ENCODE measurements around the gene ADSS1.

ADSS1 gene

GRCh38 chr14:104776961-104777807 is 53.2 kb downstream of the ADSS1 start:
- TF ChIP-seq POLR2AphosphoS5 (IDR thresholded peaks at IDR 0.05; ENCODE audit: low read depth, low read length) (no peak), POLR2A (IDR thresholded peaks at IDR 0.05; ENCODE audit: low read depth, low read length) (no peak), SPI1 (IDR thresholded peaks at IDR 0.05; ENCODE audit: low read depth, low read length) (no peak)
- FAIRE-seq (no peak), DNase-seq (ENCODE audit: insufficient read length, low spot score) (no peak)

DNA sequence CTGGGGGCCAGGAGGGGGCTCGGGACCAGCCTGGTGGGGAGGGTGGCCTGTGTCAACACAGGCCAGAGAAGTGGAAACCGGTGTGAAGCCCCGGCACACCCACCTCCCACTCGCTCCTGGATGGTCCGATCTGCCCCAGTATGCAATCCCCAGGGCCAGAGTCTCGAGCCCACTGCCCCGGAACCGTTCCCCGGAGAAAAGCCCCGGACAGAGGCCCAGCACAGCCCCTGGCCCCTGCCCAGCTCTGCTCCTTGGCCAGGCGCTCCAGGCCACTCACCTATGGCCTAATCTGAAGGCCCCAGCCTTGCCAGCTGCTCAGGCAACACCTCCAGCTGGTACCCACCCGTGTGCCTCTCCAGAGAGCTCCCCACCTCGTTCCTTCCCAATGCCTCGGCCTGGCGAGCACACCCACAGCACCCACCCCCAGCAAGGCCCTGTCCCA is 53.8 kb downstream of the ADSS1 start:
- no peak for TF ChIP-seq PAX5 (IDR thresholded peaks at IDR 0.05; ENCODE audit: insufficient read depth, low read length, severe bottlenecking)
- no peak for FAIRE-seq
- no peak for DNase-seq (ENCODE audit: insufficient read length, low spot score)

DNA sequence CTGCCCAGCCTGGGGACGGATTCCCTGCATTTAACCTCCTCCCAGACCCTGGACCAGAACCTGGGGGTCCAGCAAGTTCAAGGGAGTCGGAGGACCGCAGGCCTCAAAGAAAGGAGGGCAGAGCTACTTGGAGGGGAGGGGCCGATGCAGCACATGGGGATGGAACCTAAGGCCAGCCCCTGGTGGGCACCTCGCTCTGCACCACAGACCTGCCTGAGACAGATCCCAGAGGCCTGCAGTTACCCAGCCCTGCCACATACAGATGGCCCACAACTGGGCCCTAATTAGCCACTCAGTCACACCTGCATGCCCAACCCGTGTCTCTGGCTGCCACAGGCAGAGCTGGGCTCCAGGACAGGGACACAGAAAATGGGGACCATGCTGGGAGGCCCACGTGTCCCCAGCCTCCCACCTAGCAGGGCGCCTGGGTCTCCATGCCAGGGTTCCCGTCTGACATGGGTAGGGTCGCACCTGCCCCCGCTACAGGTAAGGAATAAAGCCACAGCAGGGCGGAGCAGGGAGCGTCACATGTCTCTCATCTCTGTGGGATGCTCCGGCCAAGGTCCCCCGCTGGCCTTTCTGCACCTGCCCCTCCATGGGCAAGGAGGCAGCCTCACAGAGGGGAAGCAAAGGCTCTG is 54.8 kb downstream of the ADSS1 start:
- DNase-seq (ENCODE audit: insufficient read length, low spot score) (no peak), FAIRE-seq (no peak)

DNA sequence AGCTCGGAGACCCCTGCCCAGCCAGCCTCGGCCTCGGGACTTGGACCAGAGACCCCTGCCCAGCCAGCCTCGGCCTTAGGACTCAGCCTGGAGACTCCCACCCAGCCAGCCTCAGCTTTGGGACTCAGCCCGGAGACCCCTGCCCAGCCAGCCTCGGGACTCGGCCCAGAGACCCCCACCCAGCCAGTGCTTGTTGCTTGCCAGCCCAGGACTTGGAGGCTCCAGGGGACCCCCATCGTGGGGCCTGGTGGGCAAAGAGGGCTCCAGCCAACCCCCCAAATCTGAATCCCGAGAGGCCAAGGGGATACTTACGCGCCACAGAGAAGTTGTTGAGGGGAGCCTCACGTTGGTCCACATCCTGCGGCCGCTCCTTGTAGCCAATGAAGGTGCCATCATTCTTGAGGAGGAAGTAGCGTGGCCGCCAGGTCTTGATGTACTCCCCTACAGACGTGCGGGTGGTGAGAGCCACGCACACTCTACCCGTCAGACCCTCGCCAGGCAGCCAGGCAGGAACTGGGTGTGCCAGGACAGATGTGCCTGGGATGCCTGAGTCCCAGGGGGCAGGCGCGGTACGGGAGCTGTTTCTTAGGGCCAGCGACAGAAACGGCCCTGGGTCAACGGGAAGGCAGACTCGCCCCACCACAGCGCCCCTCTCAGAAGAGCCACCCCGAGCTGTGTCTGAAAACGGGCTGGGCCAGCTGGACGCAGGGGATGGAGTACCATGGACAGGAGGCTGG is 55.9 kb downstream of the ADSS1 start:
- TF ChIP-seq POLR2AphosphoS5 (IDR thresholded peaks at IDR 0.05; ENCODE audit: low read depth, low read length) (no peak), SPI1 (IDR thresholded peaks at IDR 0.05; ENCODE audit: low read depth, low read length) (no peak), PAX5 (IDR thresholded peaks at IDR 0.05; ENCODE audit: insufficient read depth, low read length, severe bottlenecking) (no peak), TAF1 (IDR thresholded peaks at IDR 0.05; ENCODE audit: low read depth, low read length) (no peak)
- no peak for DNase-seq (ENCODE audit: insufficient read length, low spot score)
- FAIRE-seq, result no peak

More for the DNA sequence above, 54.8 kb downstream of the ADSS1 start:
- TF ChIP-seq POLR2A (IDR thresholded peaks at IDR 0.05; ENCODE audit: low read depth, low read length) (no peak), PAX5 (IDR thresholded peaks at IDR 0.05; ENCODE audit: insufficient read depth, low read length, severe bottlenecking) (no peak), SPI1 (IDR thresholded peaks at IDR 0.05; ENCODE audit: low read depth, low read length) (no peak), POU2F2 (IDR thresholded peaks at IDR 0.05; ENCODE audit: low read depth, low read length) (no peak), TAF1 (IDR thresholded peaks at IDR 0.05; ENCODE audit: low read depth, low read length) (no peak), POLR2AphosphoS5 (IDR thresholded peaks at IDR 0.05; ENCODE audit: low read depth, low read length) (no peak)

DNA sequence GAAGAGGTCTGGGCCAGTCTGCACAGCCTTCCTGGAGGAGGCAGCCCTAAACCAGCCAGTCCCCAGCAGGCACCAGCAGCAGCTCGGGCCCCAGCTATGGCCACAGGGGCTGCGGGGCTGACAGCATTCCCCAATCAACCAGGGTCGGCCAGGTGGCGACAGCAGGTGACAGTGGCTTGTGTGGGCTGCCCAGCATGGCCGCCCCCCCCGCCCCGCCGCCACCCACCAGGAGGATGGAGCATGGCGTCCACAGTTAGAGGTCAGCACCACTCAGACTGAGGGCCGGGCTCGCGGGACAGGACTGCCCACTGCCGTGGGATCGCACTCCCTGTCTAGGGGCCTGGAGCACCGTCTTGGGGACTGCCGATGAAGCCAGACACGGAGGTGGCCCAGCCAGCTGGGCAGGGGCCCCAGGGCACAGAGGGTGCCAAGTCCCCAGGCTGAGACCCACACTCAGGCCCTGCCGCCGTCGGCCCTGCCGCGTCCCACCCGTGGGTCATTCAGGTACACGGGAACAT is 56.5 kb downstream of the ADSS1 start:
- DNase-seq (ENCODE audit: insufficient read length, low spot score) (no peak), FAIRE-seq (no peak)

DNA sequence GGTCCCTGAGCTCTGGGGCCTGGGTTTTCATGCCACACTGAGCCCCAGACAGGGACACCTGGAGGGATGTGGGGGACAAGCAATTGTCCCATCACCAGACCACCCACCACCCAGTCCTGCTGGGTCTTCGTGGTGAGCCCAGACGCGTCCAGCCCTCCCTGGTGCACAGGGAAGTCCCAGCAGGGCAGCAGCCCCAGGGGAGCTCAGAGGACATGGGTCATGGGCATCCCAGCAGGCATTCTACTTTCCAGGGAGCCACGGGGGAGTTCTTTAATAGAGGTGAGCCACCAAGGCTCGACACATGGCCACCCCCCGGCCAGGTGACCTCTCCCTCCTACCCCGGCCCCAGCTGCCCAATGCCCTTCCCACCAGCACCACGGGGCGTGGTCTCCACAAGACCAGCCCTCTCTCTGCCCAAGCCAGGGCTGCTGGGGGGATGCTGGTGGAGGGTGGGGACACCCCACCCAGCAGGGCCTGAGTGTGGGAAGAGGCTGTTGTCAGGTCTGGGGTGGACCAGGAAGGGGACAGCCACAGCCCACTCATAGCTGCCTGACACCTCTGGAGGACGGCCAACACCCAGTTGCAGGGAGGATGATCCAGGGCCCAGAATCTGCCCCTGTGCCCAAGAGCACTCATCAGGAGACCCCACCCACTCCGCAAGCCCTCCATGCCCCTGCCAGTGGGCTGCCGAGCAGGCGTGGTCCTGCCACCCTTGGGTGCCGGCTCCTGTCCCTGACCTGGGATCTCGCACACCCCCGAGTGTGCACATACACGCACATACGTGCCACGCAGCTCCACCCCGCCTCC is 57.4 kb downstream of the ADSS1 start:
- no peak for FAIRE-seq
- DNase-seq (ENCODE audit: insufficient read length, low spot score), result no peak
- TF ChIP-seq SPI1 (IDR thresholded peaks at IDR 0.05; ENCODE audit: low read depth, low read length) (no peak), TAF1 (IDR thresholded peaks at IDR 0.05; ENCODE audit: low read depth, low read length) (no peak), POU2F2 (IDR thresholded peaks at IDR 0.05; ENCODE audit: low read depth, low read length) (no peak), POLR2A (IDR thresholded peaks at IDR 0.05; ENCODE audit: low read depth, low read length) (no peak), POLR2AphosphoS5 (IDR thresholded peaks at IDR 0.05; ENCODE audit: low read depth, low read length) (no peak), PAX5 (IDR thresholded peaks at IDR 0.05; ENCODE audit: insufficient read depth, low read length, severe bottlenecking) (no peak)

More for the DNA sequence above, 56.5 kb downstream of the ADSS1 start:
- TF ChIP-seq TAF1 (IDR thresholded peaks at IDR 0.05; ENCODE audit: low read depth, low read length) (no peak), PAX5 (IDR thresholded peaks at IDR 0.05; ENCODE audit: insufficient read depth, low read length, severe bottlenecking) (no peak), POLR2AphosphoS5 (IDR thresholded peaks at IDR 0.05; ENCODE audit: low read depth, low read length) (no peak), POU2F2 (IDR thresholded peaks at IDR 0.05; ENCODE audit: low read depth, low read length) (no peak), POLR2A (IDR thresholded peaks at IDR 0.05; ENCODE audit: low read depth, low read length) (no peak), SPI1 (IDR thresholded peaks at IDR 0.05; ENCODE audit: low read depth, low read length) (no peak)

- DNase-seq (ENCODE audit: insufficient read length, low spot score) (no peak), FAIRE-seq (no peak)
- no peak for TF ChIP-seq POLR2A (IDR thresholded peaks at IDR 0.05; ENCODE audit: low read depth, low read length)
- TF ChIP-seq SPI1 (IDR thresholded peaks at IDR 0.05; ENCODE audit: low read depth, low read length), result no peak
Observed at GRCh38 chr14:104782086-104782807, 58.2 kb downstream of the ADSS1 start.

DNA sequence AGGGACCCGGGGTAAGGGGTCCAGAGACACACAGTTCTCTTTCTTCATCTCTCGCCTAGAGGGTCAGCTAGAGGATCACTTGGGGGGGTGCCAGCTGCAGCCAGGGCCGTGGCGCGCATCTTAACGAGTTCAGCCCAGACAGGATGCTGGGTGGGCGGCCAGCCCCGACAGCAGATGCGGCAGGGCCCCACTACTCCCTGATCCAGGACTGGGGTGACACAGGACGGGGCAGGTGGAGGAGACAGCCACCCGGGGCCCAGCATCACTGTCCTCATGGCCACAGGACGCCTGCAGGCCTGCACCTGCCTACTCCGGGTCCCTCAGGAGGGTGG is 58.7 kb downstream of the ADSS1 start:
- TF ChIP-seq SPI1 (IDR thresholded peaks at IDR 0.05; ENCODE audit: low read depth, low read length), result no peak
- TF ChIP-seq POLR2A (IDR thresholded peaks at IDR 0.05; ENCODE audit: low read depth, low read length), result no peak
- TF ChIP-seq POU2F2 (IDR thresholded peaks at IDR 0.05; ENCODE audit: low read depth, low read length), result no peak
- TF ChIP-seq TAF1 (IDR thresholded peaks at IDR 0.05; ENCODE audit: low read depth, low read length), result no peak
- no peak for TF ChIP-seq PAX5 (IDR thresholded peaks at IDR 0.05; ENCODE audit: insufficient read depth, low read length, severe bottlenecking)
- TF ChIP-seq POLR2AphosphoS5 (IDR thresholded peaks at IDR 0.05; ENCODE audit: low read depth, low read length), result no peak
- FAIRE-seq (no peak), DNase-seq (ENCODE audit: insufficient read length, low spot score) (no peak)
